IMR-90 (cell line): ENCODE results near the gene SWAP70. TPM values are rescaled to one million over a fixed set of nuclear protein-coding genes. Genes with fewer than 3 reads are reported as not detected.

Experiments used
- ATAC-seq: fragments of 200-7000 bp; cut with Tn5 transposase; 2 replicates; pipeline ENCODE4 v1.9.1; 2020; ENCODE audit warnings: low read depth, mild to moderate bottlenecking, moderate library complexity
- BruUV-seq: library from RNA; stranded (reverse); fragments of 400-500 nt; replicated peaks from 2 replicates; lab custom pipeline; 2021; lab: Mats Ljungman, UMichigan
- CTCF ChIA-PET: fragments of 300-600 bp; formaldehyde crosslinking; extraction: SDS; loops from one replicate; lab custom pipeline; 2021; ENCODE audit warnings: antibody characterized with exemption; lab: Yijun Ruan, JAX
- POLR2A ChIA-PET: fragments of 300-600 bp; sonication (Branson Sonifier 250); formaldehyde crosslinking; loops from one replicate; lab custom pipeline; 2022; ENCODE audit warnings: antibody characterized with exemption; ENCODE audit not compliant: unreplicated experiment; lab: Charles Lee
- DNase-seq: peaks from one replicate; pipeline ENCODE4 v3.0.0; 2013
- H2AFZ ChIP-seq: replicated peaks from 2 replicates; pipeline ENCODE3; 2013; ENCODE audit warnings: low read length, mild to moderate bottlenecking; ENCODE audit not compliant: poor library complexity
- H2AK5ac ChIP-seq: 2 replicates; pipeline ENCODE4 v1.6.1; 2013; ENCODE audit warnings: low read depth, low read length, inconsistent platforms
- H2AK9ac ChIP-seq: replicated peaks from 2 replicates; pipeline ENCODE3; 2013; ENCODE audit warnings: mild to moderate bottlenecking, low read depth, low read length, moderate library complexity; ENCODE audit not compliant: poor library complexity
- H2BK120ac ChIP-seq: 2 replicates; pipeline ENCODE4 v1.6.1; 2013; ENCODE audit warnings: low read depth, low read length, inconsistent platforms
- H2BK15ac ChIP-seq: 3 replicates; pipeline ENCODE4 v1.6.1; 2013; ENCODE audit warnings: low read depth, low read length, inconsistent platforms
- H2BK20ac ChIP-seq: 2 replicates; pipeline ENCODE4 v1.6.1; 2013; ENCODE audit warnings: low read depth, mild to moderate bottlenecking, inconsistent platforms, low read length, moderate library complexity
- H2BK5ac ChIP-seq: 2 replicates; pipeline ENCODE4 v1.6.1; 2013; ENCODE audit warnings: mild to moderate bottlenecking, low read depth, low read length, inconsistent platforms; ENCODE audit not compliant: poor library complexity, severe bottlenecking
- H3K14ac ChIP-seq: replicated peaks from 2 replicates; pipeline ENCODE4 v1.6.1; 2013; ENCODE audit warnings: low read depth, low read length, inconsistent platforms
- H3K18ac ChIP-seq: 2 replicates; pipeline ENCODE4 v1.6.1; 2013; ENCODE audit warnings: low read depth, low read length, control low read depth
- H3K23ac ChIP-seq: 2 replicates; pipeline ENCODE4 v1.6.1; 2013; ENCODE audit warnings: low read depth, low read length, inconsistent platforms
- H3K27ac ChIP-seq: 2 replicates; pipeline ENCODE4 v1.5.1; 2013; ENCODE audit warnings: mild to moderate bottlenecking, control low read depth, low read length; ENCODE audit not compliant: insufficient read depth
- H3K27me3 ChIP-seq: 2 replicates; pipeline ENCODE4 v1.6.1; 2013; ENCODE audit warnings: low read length; ENCODE audit not compliant: control insufficient read depth, insufficient read depth
- H3K36me3 ChIP-seq: 2 replicates; pipeline ENCODE4 v1.6.1; 2013; ENCODE audit warnings: low read length, mixed read lengths; ENCODE audit not compliant: control insufficient read depth, insufficient read depth
- H3K4ac ChIP-seq: 2 replicates; pipeline ENCODE4 v1.6.1; 2013; ENCODE audit warnings: low read depth, low read length, inconsistent platforms
- H3K4me1 ChIP-seq: 2 replicates; pipeline ENCODE4 v1.6.1; 2013; ENCODE audit warnings: low read length, mixed read lengths; ENCODE audit not compliant: control insufficient read depth, insufficient read depth
- H3K4me2 ChIP-seq: 2 replicates; pipeline ENCODE4 v1.6.1; 2013; ENCODE audit warnings: low read depth, mild to moderate bottlenecking, control low read depth, low read length, moderate library complexity
- H3K4me3 ChIP-seq: 2 replicates; pipeline ENCODE4 v1.5.1; 2013; ENCODE audit warnings: low read depth, mild to moderate bottlenecking, control low read depth, low read length, moderate library complexity; ENCODE audit not compliant: insufficient read depth
- H3K56ac ChIP-seq: 2 replicates; pipeline ENCODE4 v1.6.1; 2013; ENCODE audit warnings: low read length, inconsistent platforms; ENCODE audit not compliant: insufficient read depth; ENCODE audit errors: extremely low read depth
- H3K79me1 ChIP-seq, 2 experiments: 2 replicates each; pipeline ENCODE4 v1.6.1; 2013; ENCODE audit warnings: low read length in 2 of 2, inconsistent platforms in 1 of 2, low read depth in 1 of 2
- H3K9ac ChIP-seq: 2 replicates; pipeline ENCODE4 v1.6.1; 2013; ENCODE audit warnings: low read depth, low read length, control low read depth
- H3K9me1 ChIP-seq: 2 replicates; pipeline ENCODE4 v1.6.1; 2013; ENCODE audit warnings: low read length, inconsistent platforms; ENCODE audit not compliant: insufficient read depth
- H3K9me3 ChIP-seq: 2 replicates; pipeline ENCODE4 v1.6.1; 2013; ENCODE audit warnings: low read length; ENCODE audit not compliant: control insufficient read depth, insufficient read depth
- H4K20me1 ChIP-seq: 2 replicates; pipeline ENCODE4 v1.6.1; 2013; ENCODE audit warnings: low read length, inconsistent platforms; ENCODE audit not compliant: insufficient read depth
- H4K5ac ChIP-seq: 2 replicates; pipeline ENCODE4 v1.6.1; 2013; ENCODE audit warnings: mild to moderate bottlenecking, low read depth, low read length, control low read depth
- H4K8ac ChIP-seq, 2 experiments: 2 replicates each; pipeline ENCODE4 v1.6.1; 2013; ENCODE audit warnings: low read depth in 2 of 2, low read length in 2 of 2, control low read depth in 1 of 2, inconsistent platforms in 1 of 2
- H4K91ac ChIP-seq: 2 replicates; pipeline ENCODE4 v1.6.1; 2013; ENCODE audit warnings: low read depth, low read length, inconsistent platforms; ENCODE audit not compliant: insufficient read depth
- BHLHE40 ChIP-seq: fragments of 150-350 bp; IDR thresholded peaks from 2 replicates; pipeline ENCODE4 v1.6.1; 2016; ENCODE audit warnings: mild to moderate bottlenecking, low read depth, low read length
- ELK1 ChIP-seq: fragments of 150-350 bp; IDR thresholded peaks from 2 replicates; pipeline ENCODE4 v1.6.1; 2016; ENCODE audit warnings: low read depth, mild to moderate bottlenecking, low read length, moderate library complexity, borderline replicate concordance
- MAFK ChIP-seq: IDR thresholded peaks from 2 replicates; pipeline ENCODE4 v1.6.1; 2012; ENCODE audit warnings: low read depth, low read length, improper control_type of control experiment
- MAZ ChIP-seq: IDR thresholded peaks from 2 replicates; pipeline ENCODE4 v1.6.1; 2012; ENCODE audit warnings: low read depth, mild to moderate bottlenecking, low read length, improper control_type of control experiment, moderate library complexity, borderline replicate concordance
- MXI1 ChIP-seq: IDR thresholded peaks from 2 replicates; pipeline ENCODE4 v1.6.1; 2012; ENCODE audit warnings: low read depth, mild to moderate bottlenecking, low read length, moderate library complexity, borderline replicate concordance
- NFE2L2 ChIP-seq: fragments of 150-350 bp; IDR thresholded peaks from 2 replicates; pipeline ENCODE4 v1.6.1; 2016; ENCODE audit warnings: low read depth, mild to moderate bottlenecking, low read length
- POLR2A ChIP-seq: IDR thresholded peaks from 2 replicates; pipeline ENCODE4 v1.6.1; 2012; ENCODE audit warnings: mild to moderate bottlenecking, low read depth, low read length
- RAD21 ChIP-seq: IDR thresholded peaks from 2 replicates; pipeline ENCODE4 v1.6.1; 2012; ENCODE audit warnings: low read length, improper control_type of control experiment
- RCOR1 ChIP-seq: IDR thresholded peaks from 2 replicates; pipeline ENCODE4 v1.6.1; 2012; ENCODE audit warnings: mild to moderate bottlenecking, low read length, improper control_type of control experiment; ENCODE audit not compliant: insufficient replicate concordance
- RFX5 ChIP-seq: IDR thresholded peaks from 2 replicates; pipeline ENCODE4 v1.8.0; 2012; ENCODE audit warnings: low read depth, mild to moderate bottlenecking, low read length, moderate library complexity
- dilution Hi-C: fragments of 300-500 bp; cut with HindIII; formaldehyde crosslinking; loops from one replicate; pipeline ENCODE4 v1.14.3; 2018; ENCODE audit warnings: low sequenced_read_pairs; ENCODE audit not compliant: unreplicated experiment
- in situ Hi-C: fragments of 300-500 bp; cut with MboI; formaldehyde crosslinking; loops from 3 replicates; pipeline ENCODE4 v1.14.3; 2019; ENCODE audit warnings: low sequenced_read_pairs, inconsistent platforms, mixed read lengths
- intact Hi-C: fragments of 100-400 bp; cut with micrococcal nuclease; formaldehyde crosslinking; loops from 2 replicates; pipeline ENCODE4 v1.10.0; 2022
- polyA plus RNA-seq, 3 experiments: library from polyadenylated mRNA; depleted of rRNA; stranded (reverse); fragments of >200 nt; gene quantifications; 2 replicates each; pipeline ENCODE4 v1.2.3, GENCODE V29; 2012; ENCODE audit warnings: low replicate concordance in 1 of 3
- total RNA-seq: library from RNA; depleted of rRNA; stranded (reverse); fragments of >200 nt; gene quantifications from 2 replicates; pipeline ENCODE4 v1.2.3, GENCODE V29; 2012
- TF ChIP-seq, protein P1 (sequence below): conservative IDR thresholded peaks from 2 replicates; pipeline ENCODE4 v1.5.1; 2012; ENCODE audit warnings: mild to moderate bottlenecking, low read depth, low read length, improper control_type of control experiment
- TF ChIP-seq, protein P2 (sequence below): fragments of 150-350 bp; IDR thresholded peaks from 2 replicates; pipeline ENCODE4 v1.6.1; 2017; ENCODE audit warnings: mild to moderate bottlenecking, antibody characterized with exemption, low read length, low read depth

The SWAP70 gene
- total and polyA plus RNA-seq, 2 of the 4 experiments (the other 2 are of a cell fraction): 15.5 to 19.9 TPM

GRCh38 chr11:9619971-9620370 lies 43.9 kb upstream of the SWAP70 start:
- Histone ChIP-seq H2BK15ac (peak overlapping the region; percentile 75; the same call in 1 of the 3 replicates), H3K4ac (peak overlapping the region; percentile 33; the same call in 1 of the 2 replicates), H4K20me1 (no peaks in the 10 kb centered on the region), H3K4me1 (peaks cover 7% of the 10 kb centered on the region), H4K8ac (peak overlapping the region in 1 of 2 experiments; percentile 29; a peak in 1 of 4 replicates), H2BK5ac (no peak overlapping the region), H3K4me2 (no peak overlapping the region), H3K9me1 (peaks cover 29% of the 10 kb centered on the region), H3K23ac (no peak overlapping the region), H3K18ac (no peak overlapping the region), H3K27me3 (no peaks in the 10 kb centered on the region), H4K5ac (no peak overlapping the region), H3K36me3 (no peaks in the 10 kb centered on the region), H2BK20ac (no peak overlapping the region), H4K91ac (no peak overlapping the region; the same call in 1 of the 2 replicates), H3K9me3 (no peaks in the 10 kb centered on the region), H2AK9ac (no peak overlapping the region), H3K27ac (no peak overlapping the region), H3K56ac (no peak overlapping the region), H3K4me3 (no peak overlapping the region), H3K14ac (no peak overlapping the region), H2AFZ (no peak overlapping the region), H3K9ac (no peak overlapping the region), H3K79me1 (peaks cover 0 to 16% of the 10 kb centered on the region in 2 experiments), H2BK120ac (peak overlapping the region; percentile 58; the same call in 1 of the 2 replicates), H2AK5ac (0 out of 2 replicates have a peak overlapping the region, but pooled peaks have one; percentile 33)
- in situ Hi-C loops (loop anchor here (5.0 to 25.0 kb wide), 3 partner anchors 42 to 692 kb away; partner anchors contain the start of genes ADM and SWAP70), intact Hi-C loops (loop anchor here (5.0 kb wide), 1 partner anchor 42 kb away; the partner anchor contains the start of gene SWAP70), dilution Hi-C loops (no loop called here)
- BruUV-seq: no TSS peak
- ChIA-PET POLR2A (no interaction called here), CTCF (no interaction called here)
- no peak for TF ChIP-seq RAD21
- TF ChIP-seq MAFK: no peak
- TF ChIP-seq RCOR1: no peak
- TF ChIP-seq MAZ: no peak
- TF ChIP-seq NFE2L2: no peak
- TF ChIP-seq RFX5: no peak
- no peak for TF ChIP-seq BHLHE40
- no peak for TF ChIP-seq ELK1
- no peak for TF ChIP-seq MXI1
- TF ChIP-seq, protein P1, sequence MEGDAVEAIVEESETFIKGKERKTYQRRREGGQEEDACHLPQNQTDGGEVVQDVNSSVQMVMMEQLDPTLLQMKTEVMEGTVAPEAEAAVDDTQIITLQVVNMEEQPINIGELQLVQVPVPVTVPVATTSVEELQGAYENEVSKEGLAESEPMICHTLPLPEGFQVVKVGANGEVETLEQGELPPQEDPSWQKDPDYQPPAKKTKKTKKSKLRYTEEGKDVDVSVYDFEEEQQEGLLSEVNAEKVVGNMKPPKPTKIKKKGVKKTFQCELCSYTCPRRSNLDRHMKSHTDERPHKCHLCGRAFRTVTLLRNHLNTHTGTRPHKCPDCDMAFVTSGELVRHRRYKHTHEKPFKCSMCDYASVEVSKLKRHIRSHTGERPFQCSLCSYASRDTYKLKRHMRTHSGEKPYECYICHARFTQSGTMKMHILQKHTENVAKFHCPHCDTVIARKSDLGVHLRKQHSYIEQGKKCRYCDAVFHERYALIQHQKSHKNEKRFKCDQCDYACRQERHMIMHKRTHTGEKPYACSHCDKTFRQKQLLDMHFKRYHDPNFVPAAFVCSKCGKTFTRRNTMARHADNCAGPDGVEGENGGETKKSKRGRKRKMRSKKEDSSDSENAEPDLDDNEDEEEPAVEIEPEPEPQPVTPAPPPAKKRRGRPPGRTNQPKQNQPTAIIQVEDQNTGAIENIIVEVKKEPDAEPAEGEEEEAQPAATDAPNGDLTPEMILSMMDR: no peak
- TF ChIP-seq, protein P2, sequence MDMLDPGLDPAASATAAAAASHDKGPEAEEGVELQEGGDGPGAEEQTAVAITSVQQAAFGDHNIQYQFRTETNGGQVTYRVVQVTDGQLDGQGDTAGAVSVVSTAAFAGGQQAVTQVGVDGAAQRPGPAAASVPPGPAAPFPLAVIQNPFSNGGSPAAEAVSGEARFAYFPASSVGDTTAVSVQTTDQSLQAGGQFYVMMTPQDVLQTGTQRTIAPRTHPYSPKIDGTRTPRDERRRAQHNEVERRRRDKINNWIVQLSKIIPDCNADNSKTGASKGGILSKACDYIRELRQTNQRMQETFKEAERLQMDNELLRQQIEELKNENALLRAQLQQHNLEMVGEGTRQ: no peak
- TF ChIP-seq POLR2A: no peak
- DNase-seq (no peak), ATAC-seq (no peak)
